ENCODE measurements around the gene CYP4F12.
A peak's percentile ranks its signal among the peaks of the same experiment; 100 is the strongest.

CYP4F12 gene, protein sequence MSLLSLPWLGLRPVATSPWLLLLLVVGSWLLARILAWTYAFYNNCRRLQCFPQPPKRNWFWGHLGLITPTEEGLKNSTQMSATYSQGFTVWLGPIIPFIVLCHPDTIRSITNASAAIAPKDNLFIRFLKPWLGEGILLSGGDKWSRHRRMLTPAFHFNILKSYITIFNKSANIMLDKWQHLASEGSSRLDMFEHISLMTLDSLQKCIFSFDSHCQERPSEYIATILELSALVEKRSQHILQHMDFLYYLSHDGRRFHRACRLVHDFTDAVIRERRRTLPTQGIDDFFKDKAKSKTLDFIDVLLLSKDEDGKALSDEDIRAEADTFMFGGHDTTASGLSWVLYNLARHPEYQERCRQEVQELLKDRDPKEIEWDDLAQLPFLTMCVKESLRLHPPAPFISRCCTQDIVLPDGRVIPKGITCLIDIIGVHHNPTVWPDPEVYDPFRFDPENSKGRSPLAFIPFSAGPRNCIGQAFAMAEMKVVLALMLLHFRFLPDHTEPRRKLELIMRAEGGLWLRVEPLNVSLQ

GRCh38 chr19:15672580-15673175 is at the start of gene CYP4F12:
CYP4F12 (plus strand) TSS chr19:15673087; CDS start chr19:15673530, 443 bp downstream.
- H3K27ac ChIP-seq: peak within 1 kb of the TSS in 15 of 21 experiments; percentile 6 to 83 (median 48)

DNA sequence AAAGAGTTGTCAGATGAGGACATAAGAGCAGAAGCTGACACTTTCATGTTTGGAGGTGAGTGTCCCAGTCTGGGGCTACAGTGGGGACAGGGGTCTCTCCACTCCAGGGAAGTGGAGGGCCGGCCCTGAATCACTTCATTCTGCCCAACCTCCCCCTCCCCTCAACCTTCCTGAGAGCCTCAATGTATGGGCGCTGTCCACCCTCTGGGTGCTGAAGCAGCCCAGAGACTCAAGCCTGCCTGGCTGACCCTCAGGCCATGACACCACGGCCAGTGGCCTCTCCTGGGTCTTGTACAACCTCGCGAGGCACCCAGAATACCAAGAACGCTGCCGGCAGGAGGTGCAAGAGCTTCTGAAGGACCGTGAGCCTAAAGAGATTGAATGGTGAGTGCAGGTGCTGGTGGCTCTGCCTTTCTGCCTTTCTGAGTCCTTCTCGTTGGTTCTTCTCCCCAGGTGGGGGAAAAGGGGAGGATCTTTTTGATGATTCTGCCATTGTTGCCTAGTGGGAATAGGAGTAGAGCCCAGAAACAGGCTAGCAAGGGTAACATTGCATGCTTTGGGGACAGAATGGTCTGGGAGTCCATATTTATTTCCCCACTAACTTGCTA is 49.1 kb upstream of the CYP4F12 start:
- no peak overlapping the region for H3K4me3 ChIP-seq
- no peak overlapping the region for H3K27ac ChIP-seq

More at GRCh38 chr19:15672580-15673175, at the start of gene CYP4F12:
- H3K4me3 ChIP-seq: peak within 1 kb of the TSS in 2 of 7 experiments; percentile 7 to 29

DNA sequence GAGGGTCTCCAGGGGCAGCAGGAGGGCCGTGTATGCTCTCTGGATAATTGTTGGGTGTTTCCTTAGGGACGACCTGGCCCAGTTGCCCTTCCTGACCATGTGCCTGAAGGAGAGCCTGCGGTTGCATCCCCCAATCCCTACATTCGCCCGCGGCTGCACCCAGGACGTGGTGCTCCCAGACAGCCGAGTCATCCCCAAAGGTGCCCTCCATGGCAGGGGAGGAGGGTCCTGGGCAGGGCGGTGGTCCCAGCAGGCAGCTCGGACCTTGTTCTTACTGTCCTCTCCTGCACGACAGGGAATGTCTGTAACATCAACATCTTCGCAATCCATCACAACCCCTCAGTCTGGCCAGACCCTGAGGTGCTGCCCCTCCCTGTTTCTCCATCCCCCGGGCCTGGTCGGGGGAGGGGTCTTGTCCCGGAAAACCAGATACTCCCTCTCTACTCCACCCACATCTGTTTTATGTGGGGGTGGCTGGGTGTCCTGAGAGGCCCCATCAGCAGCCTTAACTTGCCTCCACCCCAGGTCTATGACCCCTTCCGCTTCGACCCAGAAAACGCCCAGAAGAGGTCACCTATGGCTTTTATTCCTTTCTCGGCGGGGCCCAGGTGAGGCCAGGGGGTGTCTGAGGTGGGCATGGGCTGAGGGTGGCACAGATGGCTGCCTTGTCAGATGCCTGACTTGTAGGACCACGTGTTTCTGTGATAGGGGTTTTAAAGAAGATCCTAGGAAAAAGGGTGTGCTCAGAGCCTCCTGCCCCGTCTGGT is 44.5 kb upstream of the CYP4F12 start:
- no peak overlapping the region for H3K4me3 ChIP-seq
- H3K27ac ChIP-seq: no peak overlapping the region

DNA sequence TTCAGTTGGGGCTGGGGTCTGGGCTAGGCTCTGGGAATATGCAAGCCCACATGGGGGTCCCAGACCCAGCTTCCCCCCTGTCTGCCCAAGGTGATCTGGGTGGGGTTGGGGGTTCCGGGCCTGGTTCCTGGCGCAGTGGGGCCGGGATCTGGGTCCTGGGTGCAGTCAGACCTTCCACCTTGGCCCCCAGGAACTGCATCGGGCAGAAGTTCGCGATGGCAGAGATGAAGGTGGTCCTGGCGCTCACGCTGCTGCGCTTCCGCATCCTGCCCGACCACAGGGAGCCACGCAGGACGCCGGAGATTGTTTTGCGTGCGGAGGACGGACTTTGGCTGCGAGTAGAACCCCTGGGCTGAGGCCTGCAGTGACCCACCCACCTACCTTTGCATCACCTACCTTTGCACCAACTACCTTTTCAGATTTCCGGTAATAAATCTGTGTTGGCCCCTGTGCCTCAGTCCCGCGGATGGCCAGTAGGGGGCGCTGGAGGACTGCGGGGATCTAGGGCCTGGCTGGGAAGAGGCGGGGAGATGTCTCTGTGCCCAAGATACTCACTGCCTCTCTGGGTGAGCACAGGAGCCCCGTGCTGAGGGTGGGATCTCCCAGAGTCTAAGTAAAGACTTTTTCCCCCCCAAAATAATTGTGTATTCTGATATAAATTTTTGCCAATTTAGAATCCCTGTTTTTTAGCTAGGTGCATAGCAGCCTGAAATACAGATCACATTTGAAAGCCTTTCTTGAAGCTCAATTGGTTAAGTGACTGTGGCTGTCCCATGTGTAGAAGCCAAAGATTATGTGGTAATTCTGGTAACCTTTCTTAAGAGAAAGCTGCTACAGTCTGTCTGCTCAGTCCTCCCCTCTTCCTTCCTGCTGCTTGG is 43.6 kb upstream of the CYP4F12 start:
- Histone ChIP-seq H3K27ac (no peak overlapping the region), H3K4me3 (no peak overlapping the region)

DNA sequence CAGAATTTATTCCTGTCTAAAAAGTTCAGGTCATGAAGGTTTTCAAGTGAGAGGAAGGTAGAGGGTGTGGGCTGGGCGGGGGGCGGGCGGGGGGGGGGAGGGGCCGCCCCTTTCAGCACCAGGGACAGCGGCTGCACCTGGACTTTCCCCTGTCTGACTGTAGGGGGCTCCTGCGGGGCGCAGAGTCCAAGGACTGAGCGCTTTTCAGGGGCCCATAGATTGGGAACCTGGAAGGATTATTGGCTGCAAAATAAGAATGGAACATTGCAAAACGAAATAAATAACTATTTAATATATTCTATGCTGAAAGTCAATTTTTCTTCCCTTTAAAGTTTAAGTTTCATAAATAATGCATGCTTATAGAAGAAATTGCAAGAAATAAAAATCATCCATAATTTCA is 41.1 kb upstream of the CYP4F12 start:
- H3K27ac ChIP-seq: no peak overlapping the region
- H3K4me3 ChIP-seq: no peak overlapping the region

GRCh38 chr19:15633082-15633835 is 39.6 kb upstream of the CYP4F12 start:
- H3K4me3 ChIP-seq: no peak overlapping the region
- H3K27ac ChIP-seq: no peak overlapping the region

- no peak overlapping the region for H3K27ac ChIP-seq
- no peak overlapping the region for H3K4me3 ChIP-seq
Measured at GRCh38 chr19:15634105-15634504, 38.8 kb upstream of the CYP4F12 start.

- no peak overlapping the region for H3K27ac ChIP-seq
- H3K4me3 ChIP-seq: no peak overlapping the region
Measured at GRCh38 chr19:15635016-15635805, 37.7 kb upstream of the CYP4F12 start.

GRCh38 chr19:15636026-15636425 is 36.9 kb upstream of the CYP4F12 start:
- no peak overlapping the region for H3K27ac ChIP-seq
- no peak overlapping the region for H3K4me3 ChIP-seq

DNA sequence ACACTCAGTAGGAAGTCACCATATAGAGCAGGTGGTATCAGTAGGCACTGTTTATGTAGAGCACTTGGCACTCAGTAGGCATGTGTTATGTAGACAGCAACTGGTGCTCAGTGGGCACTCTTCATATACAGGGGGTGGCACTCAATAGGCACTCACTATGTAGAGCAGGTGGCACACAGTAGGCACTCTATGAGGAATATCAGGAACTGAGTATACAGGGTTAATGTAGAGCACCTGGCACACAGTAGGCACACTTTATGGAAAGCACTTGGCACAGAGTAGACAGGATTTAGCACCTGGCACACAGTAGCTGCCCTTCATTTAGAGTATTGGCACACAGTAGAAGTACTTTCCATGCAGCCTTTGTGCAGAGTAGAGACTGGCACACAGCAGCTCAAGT is 33.3 kb upstream of the CYP4F12 start:
- Histone ChIP-seq H3K27ac (peak overlapping the region in 4 of 21 experiments; percentile 31 to 46 (median 34)), H3K4me3 (no peak overlapping the region)

DNA sequence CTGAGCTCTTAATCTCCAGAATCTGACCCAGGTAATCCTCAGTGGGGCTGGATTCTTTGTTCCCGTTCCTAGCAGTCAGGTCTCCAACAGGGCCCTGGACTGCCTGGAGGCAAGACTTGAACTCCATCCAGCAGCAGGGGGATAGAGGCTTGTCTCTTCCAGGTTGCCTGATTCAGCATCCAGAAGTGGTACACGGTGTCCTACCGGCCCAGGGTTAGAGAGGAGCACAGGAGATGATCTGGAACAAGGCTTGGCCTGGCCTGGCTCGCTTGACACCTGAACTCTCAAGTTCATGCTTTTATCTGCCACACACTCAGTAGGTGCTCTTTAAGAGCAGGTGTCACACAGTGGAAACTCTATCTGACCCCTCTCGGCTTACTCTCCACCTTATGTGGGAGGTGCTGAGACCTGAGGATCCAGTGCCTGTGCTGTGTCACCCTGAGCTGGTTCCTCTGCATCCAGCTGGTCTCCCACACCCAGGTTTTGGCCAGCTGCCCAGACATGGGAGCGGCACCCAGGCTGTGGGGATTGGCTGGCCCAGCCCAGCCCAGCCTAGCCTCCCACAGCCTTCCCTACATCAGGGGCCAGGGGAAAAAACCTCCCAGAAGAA is 32.5 kb upstream of the CYP4F12 start, which contains the start of gene CYP4F3:
CYP4F3 (plus strand) TSS at position 604 of the 610 bp plus-strand sequence. CDS start 519 bp downstream, outside the sequence.
- Histone ChIP-seq H3K27ac (peak within 1 kb of the TSS in 19 of 21 experiments; percentile 22 to 77 (median 55)), H3K4me3 (no peak within 1 kb of the TSS)

DNA sequence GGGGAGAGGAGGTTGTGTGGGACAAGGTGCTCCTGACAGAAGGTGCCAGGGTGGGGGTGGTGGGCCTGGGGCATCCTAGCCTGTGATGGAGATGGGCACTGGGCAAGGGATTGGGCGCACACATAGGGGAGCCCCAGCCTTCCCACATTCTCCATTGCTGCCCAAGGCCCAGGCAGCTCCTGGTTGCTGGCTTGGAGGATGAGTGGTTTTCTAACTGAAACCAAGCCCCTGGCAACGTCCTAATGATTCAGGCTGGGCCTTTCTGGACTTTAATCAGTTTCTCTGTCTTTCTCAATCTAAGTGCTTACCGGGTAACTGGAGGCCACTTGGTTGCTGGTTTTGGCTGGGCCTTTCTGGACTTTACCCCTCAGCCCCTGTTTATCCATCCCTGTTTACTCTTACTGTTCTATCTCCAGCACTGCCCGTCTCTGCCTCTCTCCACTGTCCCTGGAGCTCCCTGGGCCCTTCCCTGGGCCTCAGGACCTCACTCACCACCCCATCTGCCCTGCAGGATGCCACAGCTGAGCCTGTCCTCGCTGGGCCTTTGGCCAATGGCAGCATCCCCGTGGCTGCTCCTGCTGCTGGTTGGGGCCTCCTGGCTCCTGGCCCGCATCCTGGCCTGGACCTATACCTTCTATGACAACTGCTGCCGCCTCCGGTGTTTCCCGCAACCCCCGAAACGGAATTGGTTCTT is 31.8 kb upstream of the CYP4F12 start:
- peak overlapping the region in 19 of 21 experiments; percentile 22 to 77 (median 55) for H3K27ac ChIP-seq
- H3K4me3 ChIP-seq: no peak overlapping the region

DNA sequence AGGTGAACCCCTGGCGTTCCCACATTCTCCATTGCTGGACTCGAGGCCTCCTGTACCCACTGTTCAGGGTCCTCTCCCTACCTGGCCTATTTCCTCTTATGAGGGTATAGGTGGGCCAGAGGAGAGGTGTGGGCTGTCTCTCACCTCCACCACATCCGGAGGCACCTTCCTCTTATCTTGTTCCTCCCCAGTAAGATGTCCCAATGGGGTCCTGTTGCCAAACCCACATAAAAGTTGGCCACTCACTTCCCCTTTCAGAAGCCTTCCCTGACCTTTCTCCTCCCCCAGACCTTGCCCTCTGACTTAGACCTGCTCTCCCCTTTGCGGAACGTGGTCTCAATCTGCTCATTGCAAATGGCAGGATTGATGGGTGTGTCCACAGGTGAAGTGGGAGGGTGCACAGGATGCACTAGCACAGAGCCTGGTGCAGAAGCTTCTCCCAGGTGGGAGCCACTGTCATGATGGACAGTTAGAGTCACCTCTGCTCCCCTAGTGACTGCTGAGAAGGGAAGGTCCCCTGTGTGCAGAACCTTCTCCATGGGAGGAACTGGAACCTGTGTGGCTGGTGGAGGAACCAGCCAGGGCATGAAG is 30.9 kb upstream of the CYP4F12 start:
- H3K27ac ChIP-seq: peak overlapping the region in 6 of 21 experiments; percentile 22 to 75 (median 58)
- no peak overlapping the region for H3K4me3 ChIP-seq

DNA sequence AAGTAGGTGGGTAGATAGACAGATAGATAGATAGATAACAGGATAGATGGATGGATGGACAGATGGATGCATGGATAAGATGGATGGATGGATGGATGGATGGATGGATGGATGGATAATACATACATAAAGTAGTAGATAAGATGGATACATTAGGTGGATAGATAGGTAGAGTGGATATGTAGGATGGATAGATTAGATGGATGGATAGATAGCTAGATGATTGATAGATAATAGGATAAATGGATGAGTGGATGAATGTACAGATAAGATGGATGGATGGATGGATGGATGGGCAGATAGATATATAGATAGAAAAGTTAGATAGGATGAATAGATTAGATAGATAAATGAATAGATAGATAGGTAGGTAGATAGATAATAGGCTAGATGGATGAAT is 30.1 kb upstream of the CYP4F12 start:
- Histone ChIP-seq H3K4me3 (no peak overlapping the region), H3K27ac (no peak overlapping the region)

DNA sequence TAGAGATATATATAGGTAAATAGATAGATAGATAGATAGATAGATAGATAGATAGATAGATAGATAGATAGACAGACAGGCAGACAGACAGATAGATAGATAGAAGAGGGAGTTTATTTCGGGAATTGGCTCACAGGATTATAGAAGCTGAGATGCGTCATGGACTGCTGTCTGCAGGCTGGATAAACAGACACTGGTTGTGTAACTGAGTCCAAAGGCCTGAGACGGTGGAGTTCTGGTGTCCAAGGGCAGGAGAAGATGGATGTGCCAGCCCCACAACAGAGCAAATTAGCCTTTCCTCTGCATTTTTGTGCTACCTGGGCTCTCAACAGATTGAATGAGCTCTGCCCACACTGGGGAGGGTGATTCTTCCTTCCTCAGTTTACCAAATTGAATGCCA is 29.5 kb upstream of the CYP4F12 start:
- H3K27ac ChIP-seq: no peak overlapping the region
- H3K4me3 ChIP-seq: no peak overlapping the region
